ENCODE results near the gene TPCN1. TPM values are rescaled to one million over a fixed set of nuclear protein-coding genes. Genes with fewer than 3 reads are reported as not detected.

Gene TPCN1
- total RNA-seq, 1 experiment from 2014 or later: 32.7 TPM

- no peak for TF ChIP-seq NR2C2 (CRISPR knock-in tag; IDR thresholded peaks at IDR 0.05)
- TF ChIP-seq TEAD1 (CRISPR knock-in tag; IDR thresholded peaks at IDR 0.05): peak; percentile 42; the same call in 1 of the 2 replicates
- no peak for TF ChIP-seq ZNF121 (CRISPR knock-in tag; IDR thresholded peaks at IDR 0.05)
- TF ChIP-seq ZNF232 (CRISPR knock-in tag; IDR thresholded peaks at IDR 0.05): no peak; the same call in 1 of the 2 replicates
- no peak for TF ChIP-seq ATF6 (CRISPR knock-in tag; IDR thresholded peaks at IDR 0.05)
- 0 out of 2 replicates have a peak, but pooled peaks have one; percentile 32 for TF ChIP-seq NFE2L1 (CRISPR knock-in tag; IDR thresholded peaks at IDR 0.05)
- no peak for TF ChIP-seq RELA (CRISPR knock-in tag; IDR thresholded peaks at IDR 0.05; ENCODE audit: borderline replicate concordance)
- no peak for TF ChIP-seq NFATC4 (CRISPR knock-in tag; IDR thresholded peaks at IDR 0.05)
- 0 out of 2 replicates have a peak, but pooled peaks have one; percentile 17 for TF ChIP-seq GABPB1 (CRISPR knock-in tag; IDR thresholded peaks at IDR 0.05)
- TF ChIP-seq AR (CRISPR knock-in tag; IDR thresholded peaks at IDR 0.05): no peak
- TF ChIP-seq MAX (CRISPR knock-in tag; IDR thresholded peaks at IDR 0.05): peak; percentile 51
Observed at GRCh38 chr12:113334786-113335539, 113.7 kb downstream of the TPCN1 start, which contains the start of gene SLC8B1 (continued).

GRCh38 chr12:113339540-113339939 lies 118.3 kb downstream of the TPCN1 start:
- ChIA-PET POLR2A (no interaction called here), CTCF (no interaction called here)
- Mint-ChIP-seq H3K36me3 (no peaks in the 10 kb centered on the region), H3K9me3 (no peaks in the 10 kb centered on the region), H3K27me3 (ENCODE audit: low read depth) (peaks cover 7% of the 10 kb centered on the region), H3K4me1 (peaks cover 18% of the 10 kb centered on the region), H3K4me3 (no peak overlapping the region), H3K27ac (no peak overlapping the region)
- TF ChIP-seq E2F4 (CRISPR knock-in tag; IDR thresholded peaks at IDR 0.05; ENCODE audit: borderline replicate concordance, low read depth) (no peak), ZNF425 (CRISPR knock-in tag; conservative IDR thresholded peaks at IDR 0.05) (no peak), NFATC4 (CRISPR knock-in tag; IDR thresholded peaks at IDR 0.05) (no peak), ZNF138 (CRISPR knock-in tag; conservative IDR thresholded peaks at IDR 0.05) (no peak), SP1 (CRISPR knock-in tag; conservative IDR thresholded peaks at IDR 0.05) (no peak), TCF7 (CRISPR knock-in tag; IDR thresholded peaks at IDR 0.05; ENCODE audit: low read depth) (no peak), IRF1 (CRISPR knock-in tag; IDR thresholded peaks at IDR 0.05) (no peak), ZBTB21 (CRISPR knock-in tag; IDR thresholded peaks at IDR 0.05; ENCODE audit: borderline replicate concordance) (no peak), RELA (CRISPR knock-in tag; IDR thresholded peaks at IDR 0.05; ENCODE audit: borderline replicate concordance) (no peak), GRHL2 (CRISPR knock-in tag; IDR thresholded peaks at IDR 0.05; ENCODE audit: insufficient replicate concordance, severe bottlenecking) (no peak), MLX (CRISPR knock-in tag; IDR thresholded peaks at IDR 0.05) (no peak), OVOL2 (CRISPR knock-in tag; IDR thresholded peaks at IDR 0.05; ENCODE audit: borderline replicate concordance) (no peak), SMAD4 (CRISPR knock-in tag; IDR thresholded peaks at IDR 0.05) (no peak)
- no peak for DNase-seq (ENCODE audit: low spot score)
- ATAC-seq: no peak
